IPS DF 6.9 (cell line): ENCODE measurements around the gene PLXNA3.

ENCODE experiments used
- DNase-seq: peaks from one replicate; pipeline ENCODE4 v3.0.0-alpha.2; 2013; ENCODE audit warnings: low read depth, low spot score
- H3K27ac ChIP-seq: one replicate; pipeline ENCODE4 v1.5.1; 2013; ENCODE audit warnings: low read length, control low read depth
- H3K27me3 ChIP-seq: 2 replicates; pipeline ENCODE4 v1.6.1; 2013; ENCODE audit warnings: mild to moderate bottlenecking, low read length; ENCODE audit not compliant: control insufficient read depth, insufficient read depth
- H3K36me3 ChIP-seq: 2 replicates; pipeline ENCODE4 v1.6.1; 2013; ENCODE audit warnings: low read length; ENCODE audit not compliant: control insufficient read depth, insufficient read depth
- H3K4me1 ChIP-seq: 2 replicates; pipeline ENCODE4 v1.6.1; 2013; ENCODE audit warnings: low read length; ENCODE audit not compliant: control insufficient read depth, insufficient read depth
- H3K4me3 ChIP-seq: 2 replicates; pipeline ENCODE4 v1.5.1; 2013; ENCODE audit warnings: mild to moderate bottlenecking, low read length
- H3K9me3 ChIP-seq: 2 replicates; pipeline ENCODE4 v1.6.1; 2013; ENCODE audit warnings: low read length, inconsistent platforms; ENCODE audit not compliant: control insufficient read depth, insufficient read depth
- WGBS: extraction: QIAGEN DNeasy Blood & Tissue Kit; methylation state at CpG from one replicate; pipeline ENCODE4 v1.1.7; 2013; ENCODE audit warnings: mixed read lengths, missing lambda C conversion rate; ENCODE audit not compliant: insufficient read length, insufficient coverage; 5-methylcytosine and 5-hydroxymethylcytosine counted together

The PLXNA3 gene

DNA sequence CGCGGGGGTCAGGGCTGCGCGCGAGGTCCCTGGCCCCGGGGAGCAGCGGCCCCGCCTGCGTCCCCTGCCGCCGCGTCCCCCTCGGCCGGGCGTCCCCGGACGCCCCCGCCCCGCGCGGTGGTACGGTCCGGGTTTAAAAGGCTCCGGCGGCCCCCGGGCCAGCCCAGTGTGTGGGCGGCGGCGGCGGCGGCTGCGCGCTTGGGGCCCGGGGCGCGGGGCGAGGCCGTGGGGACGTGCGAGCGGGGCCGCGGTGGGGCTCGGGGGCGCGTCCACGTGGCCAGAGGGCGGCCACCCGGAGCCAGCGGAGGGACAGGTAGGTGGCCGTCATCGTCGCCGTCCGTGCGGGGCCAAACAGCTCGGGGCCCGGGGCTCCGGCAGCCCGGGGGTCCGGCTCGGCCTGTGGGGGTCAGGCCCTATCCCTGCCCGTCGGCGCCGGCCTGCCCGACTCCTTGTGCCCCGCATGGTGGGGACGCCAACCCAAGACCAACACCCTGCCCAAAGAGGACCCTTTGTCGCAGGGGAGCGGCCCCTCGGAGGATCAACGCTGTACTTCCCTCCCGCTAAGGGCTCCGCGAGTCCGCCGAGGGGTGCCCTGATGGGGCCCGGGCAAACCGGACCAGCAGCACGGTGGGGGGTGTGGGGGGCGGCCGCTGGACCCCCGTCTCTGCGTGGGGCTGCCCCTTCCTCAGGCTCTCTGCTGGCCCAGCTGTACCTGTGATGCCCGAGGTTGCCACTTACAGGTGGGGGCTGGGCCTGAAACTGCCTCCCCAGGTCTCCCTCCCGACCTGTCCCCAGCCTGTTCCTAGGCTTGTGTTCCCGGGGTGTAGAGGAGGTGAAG, at the start of gene PLXNA3:
Gene PLXNA3 (plus strand): TSS at position 166 of the 838 bp plus-strand sequence. CDS start 1,903 bp downstream, outside the sequence.
- Histone ChIP-seq H3K4me3 (peak within 1 kb of the TSS; percentile 55), H3K4me1 (peaks cover 1% of the 10 kb centered on the region; the same call in 1 of the 2 replicates), H3K36me3 (no peaks in the 10 kb centered on the region; the same call in 1 of the 2 replicates), H3K27ac (no peak within 1 kb of the TSS), H3K9me3 (no peaks in the 10 kb centered on the region), H3K27me3 (no peaks in the 10 kb centered on the region)
- WGBS = no CpG with 5 or more reads among the region's 88 CpGs
- no peak for DNase-seq

- Histone ChIP-seq H3K9me3 (no peaks in the 10 kb centered on the region), H3K36me3 (peaks cover 2% of the 10 kb centered on the region; the same call in 1 of the 2 replicates), H3K27ac (no peak overlapping the region), H3K27me3 (no peaks in the 10 kb centered on the region), H3K4me1 (0 out of 2 replicates have a peak, but pooled peaks cover 1% of the 10 kb centered on the region), H3K4me3 (no peak overlapping the region; the same call in 1 of the 2 replicates)
- WGBS = no CpG with 5 or more reads among the region's 10 CpGs
- no peak for DNase-seq
Observed at GRCh38 chrX:154408659-154409221, 49.3 kb upstream of the PLXNA3 start.

DNA sequence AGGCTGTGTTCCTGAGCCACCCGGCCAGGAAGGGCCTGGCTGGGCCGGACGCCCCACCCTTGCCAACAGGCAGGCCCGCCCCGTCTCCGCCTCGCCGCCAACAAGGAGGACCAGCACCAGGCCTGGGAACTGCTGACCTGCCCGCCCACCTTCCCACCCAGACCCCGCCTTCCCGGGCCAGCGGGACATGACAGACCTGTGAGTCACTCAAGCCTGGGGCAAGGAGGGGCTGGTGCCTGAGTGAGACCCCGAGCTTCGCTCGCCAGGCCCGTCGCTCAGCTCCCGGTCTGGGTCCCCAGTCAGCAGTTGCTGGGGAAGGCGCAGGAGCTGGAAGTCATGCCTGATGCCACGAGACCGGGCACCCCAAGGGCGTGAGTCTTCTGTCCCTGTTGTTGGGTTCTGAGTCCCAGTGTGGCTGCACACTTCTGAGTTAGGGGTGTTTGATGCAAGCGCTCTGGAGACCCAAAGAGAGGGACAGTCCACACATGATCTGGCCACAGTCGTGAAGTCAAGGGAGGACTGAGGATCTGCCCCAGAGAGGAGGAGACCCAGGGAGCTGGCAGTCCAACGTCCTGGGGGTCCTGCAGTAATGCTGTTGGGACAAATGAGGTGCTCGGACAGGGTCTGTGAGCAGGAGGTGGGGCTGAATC, 48.7 kb upstream of the PLXNA3 start, which contains the start of gene DNASE1L1:
Gene DNASE1L1 (minus strand): TSS at position 33 of the 650 bp plus-strand sequence. CDS start 3,686 bp downstream, outside the sequence.
- peaks cover 3% of the 10 kb centered on the region; the same call in 1 of the 2 replicates for H3K36me3 ChIP-seq
- DNase-seq = no peak
- H3K4me3 ChIP-seq = no peak within 1 kb of the TSS; the same call in 1 of the 2 replicates
- no CpG with 5 or more reads among the region's 26 CpGs for WGBS
- no peaks in the 10 kb centered on the region for H3K9me3 ChIP-seq
- no peak within 1 kb of the TSS for H3K27ac ChIP-seq
- no peaks in the 10 kb centered on the region for H3K27me3 ChIP-seq
- H3K4me1 ChIP-seq = 0 out of 2 replicates have a peak, but pooled peaks cover 1% of the 10 kb centered on the region

DNA sequence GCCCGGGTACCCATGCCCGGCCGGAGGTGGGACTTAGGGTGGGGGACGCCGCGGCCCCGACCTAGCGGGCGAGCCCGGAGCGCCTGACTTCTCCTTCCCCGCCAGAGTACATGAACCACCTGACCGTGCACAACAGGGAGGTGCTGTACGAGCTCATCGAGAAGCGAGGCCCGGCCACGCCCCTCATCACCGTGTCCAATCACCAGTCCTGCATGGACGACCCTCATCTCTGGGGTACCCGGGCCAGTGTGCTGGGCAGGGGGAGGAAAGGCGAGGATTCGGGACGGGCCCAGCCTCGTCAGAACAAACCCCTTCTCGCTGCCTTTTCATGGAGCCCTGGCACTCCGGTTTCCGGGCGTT, 46.1 kb upstream of the PLXNA3 start:
- Histone ChIP-seq H3K36me3 (peaks cover 3% of the 10 kb centered on the region; the same call in 1 of the 2 replicates), H3K4me3 (peak overlapping the region; percentile 98), H3K4me1 (0 out of 2 replicates have a peak, but pooled peaks cover 1% of the 10 kb centered on the region), H3K9me3 (no peaks in the 10 kb centered on the region), H3K27ac (no peak overlapping the region), H3K27me3 (no peaks in the 10 kb centered on the region)
- no peak for DNase-seq
- no CpG with 5 or more reads among the region's 29 CpGs for WGBS

DNA sequence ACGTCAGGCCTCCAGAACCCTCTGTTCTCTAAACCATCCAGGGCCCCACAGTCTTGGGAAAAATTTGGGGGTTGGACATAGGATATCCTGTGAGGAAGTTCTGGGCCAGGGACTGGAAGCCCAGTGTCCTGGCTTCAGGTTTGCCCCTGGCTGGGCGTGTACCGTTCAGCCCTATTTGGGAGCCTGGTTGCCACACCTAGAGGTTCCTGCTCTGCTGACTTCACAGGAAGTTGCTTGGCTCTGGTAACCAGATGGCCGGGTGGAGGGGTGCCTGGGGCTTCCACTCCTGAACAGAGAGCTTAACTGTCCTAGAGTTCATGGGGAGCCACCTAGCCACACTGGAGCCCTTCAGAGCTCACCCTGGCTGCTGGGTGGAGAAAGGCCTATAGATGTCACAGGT, 45.6 kb upstream of the PLXNA3 start:
- peak overlapping the region; percentile 98; the same call in 1 of the 2 replicates for H3K4me3 ChIP-seq
- WGBS = no CpG with 5 or more reads among the region's 4 CpGs
- H3K4me1 ChIP-seq = 0 out of 2 replicates have a peak, but pooled peaks cover 1% of the 10 kb centered on the region
- no peak for DNase-seq
- H3K27ac ChIP-seq = no peak overlapping the region
- H3K9me3 ChIP-seq = no peaks in the 10 kb centered on the region
- H3K36me3 ChIP-seq = peaks cover 3% of the 10 kb centered on the region; the same call in 1 of the 2 replicates
- H3K27me3 ChIP-seq = no peaks in the 10 kb centered on the region

GRCh38 chrX:154413142-154413541, 44.9 kb upstream of the PLXNA3 start:
- peaks cover 3% of the 10 kb centered on the region; the same call in 1 of the 2 replicates for H3K36me3 ChIP-seq
- H3K27ac ChIP-seq = no peak overlapping the region
- DNase-seq = no peak
- H3K9me3 ChIP-seq = no peaks in the 10 kb centered on the region
- H3K4me3 ChIP-seq = no peak overlapping the region
- H3K27me3 ChIP-seq = no peaks in the 10 kb centered on the region
- no CpG with 5 or more reads among the region's 8 CpGs for WGBS
- 0 out of 2 replicates have a peak, but pooled peaks cover 1% of the 10 kb centered on the region for H3K4me1 ChIP-seq

GRCh38 chrX:154417157-154417556, 40.9 kb upstream of the PLXNA3 start:
- Histone ChIP-seq H3K9me3 (no peaks in the 10 kb centered on the region), H3K27ac (no peak overlapping the region), H3K36me3 (peaks cover 3% of the 10 kb centered on the region; the same call in 1 of the 2 replicates), H3K27me3 (no peaks in the 10 kb centered on the region), H3K4me3 (no peak overlapping the region), H3K4me1 (no peaks in the 10 kb centered on the region; the same call in 1 of the 2 replicates)
- no CpG with 5 or more reads among the region's 7 CpGs for WGBS
- no peak for DNase-seq

- H3K36me3 ChIP-seq = no peaks in the 10 kb centered on the region
- H3K4me3 ChIP-seq = no peak overlapping the region
- DNase-seq = no peak
- H3K27ac ChIP-seq = no peak overlapping the region
- no CpG with 5 or more reads among the region's 8 CpGs for WGBS
- no peaks in the 10 kb centered on the region for H3K27me3 ChIP-seq
- no peaks in the 10 kb centered on the region; the same call in 1 of the 2 replicates for H3K4me1 ChIP-seq
- H3K9me3 ChIP-seq = no peaks in the 10 kb centered on the region
Observed at GRCh38 chrX:154419189-154419588, 38.9 kb upstream of the PLXNA3 start.

DNA sequence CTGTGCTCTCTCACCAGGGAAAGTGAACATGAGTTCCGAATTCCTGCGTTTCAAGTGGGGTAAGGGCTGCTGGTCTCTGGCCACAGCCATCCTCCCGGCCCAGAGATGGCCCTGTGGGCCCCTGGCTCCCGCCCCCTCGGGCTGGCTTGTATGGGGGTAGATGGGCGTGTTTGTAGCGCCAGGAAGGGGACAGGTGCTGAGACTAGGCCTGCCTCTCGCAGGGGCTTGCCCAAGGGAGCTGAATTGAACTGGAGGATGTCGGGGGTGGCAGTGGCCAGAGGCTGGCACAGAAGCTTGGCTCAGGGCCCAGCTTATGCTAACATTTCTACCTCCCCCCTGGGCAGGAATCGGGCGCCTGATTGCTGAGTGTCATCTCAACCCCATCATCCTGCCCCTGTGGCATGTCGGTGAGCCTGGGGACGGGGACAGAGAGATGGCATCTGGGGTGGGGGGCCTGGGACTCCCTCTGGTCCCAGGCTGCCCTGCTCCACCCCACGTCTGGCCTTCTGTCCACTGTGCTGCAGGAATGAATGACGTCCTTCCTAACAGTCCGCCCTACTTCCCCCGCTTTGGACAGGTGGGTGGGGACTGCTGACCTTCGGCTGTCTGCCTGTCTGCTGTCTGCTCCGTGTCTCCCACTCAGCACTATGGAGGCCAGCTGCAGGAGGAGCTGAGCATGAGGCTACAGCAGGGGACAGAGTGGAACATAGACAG, 38.2 kb upstream of the PLXNA3 start:
- Histone ChIP-seq H3K27ac (no peak overlapping the region), H3K27me3 (no peaks in the 10 kb centered on the region), H3K4me3 (no peak overlapping the region), H3K4me1 (no peaks in the 10 kb centered on the region; the same call in 1 of the 2 replicates), H3K36me3 (no peaks in the 10 kb centered on the region), H3K9me3 (no peaks in the 10 kb centered on the region)
- WGBS = no CpG with 5 or more reads among the region's 19 CpGs
- no peak for DNase-seq
